Smooth muscle cell (in vitro differentiated cells): ENCODE results near the gene TIAM2. TPM values are rescaled to one million over a fixed set of nuclear protein-coding genes. Genes with fewer than 3 reads are reported as not detected.
"Not testable (repeated sequence)": the region's sequence is repeated elsewhere in the genome, so short reads cannot be mapped to it uniquely, and the experiment has no call there.

Experiments used
- DNase-seq: peaks from one replicate; lab custom pipeline; 2025; ENCODE audit not compliant: unreplicated experiment; lab: John Stamatoyannopoulos, UW
- H2AFZ ChIP-seq: fragments of 200-600 bp; sonication (generic); 2 replicates; pipeline ENCODE4 v1.6.0; 2016; ENCODE audit warnings: antibody characterized with exemption, low read depth, mild to moderate bottlenecking
- H3F3A ChIP-seq: fragments of 200-600 bp; sonication (generic); 2 replicates; pipeline ENCODE4 v1.6.0; 2017; ENCODE audit warnings: antibody characterized with exemption, low read depth
- H3K27ac ChIP-seq: fragments of 200-600 bp; sonication (generic); 2 replicates; pipeline ENCODE4 v1.5.1; 2016; ENCODE audit warnings: low read depth, mild to moderate bottlenecking
- H3K27me3 ChIP-seq: fragments of 200-600 bp; sonication (generic); 2 replicates; pipeline ENCODE4 v1.6.1; 2016; ENCODE audit warnings: low read depth, mild to moderate bottlenecking
- H3K36me3 ChIP-seq: fragments of 200-600 bp; sonication (generic); 2 replicates; pipeline ENCODE4 v1.5.1; 2016; ENCODE audit warnings: low read depth
- H3K4me1 ChIP-seq: fragments of 200-600 bp; sonication (generic); 2 replicates; pipeline ENCODE4 v1.5.1; 2016; ENCODE audit warnings: low read depth
- H3K4me2 ChIP-seq: fragments of 200-600 bp; sonication (generic); 2 replicates; pipeline ENCODE4 v1.6.0; 2016; ENCODE audit warnings: mild to moderate bottlenecking
- H3K4me3 ChIP-seq: fragments of 200-600 bp; sonication (generic); 2 replicates; pipeline ENCODE4 v1.5.1; 2016; ENCODE audit warnings: mild to moderate bottlenecking
- H3K79me2 ChIP-seq: fragments of 200-600 bp; sonication (generic); 2 replicates; pipeline ENCODE4 v1.6.0; 2016; ENCODE audit warnings: low read depth, mild to moderate bottlenecking
- H3K9ac ChIP-seq: fragments of 200-600 bp; sonication (generic); 2 replicates; pipeline ENCODE4 v1.6.0; 2016; ENCODE audit warnings: low read depth
- H3K9me3 ChIP-seq: fragments of 200-600 bp; sonication (generic); replicated peaks from 2 replicates; pipeline ENCODE4 v1.5.1; 2016; ENCODE audit warnings: low read depth
- H4K20me1 ChIP-seq: fragments of 200-600 bp; sonication (generic); 2 replicates; pipeline ENCODE4 v1.6.0; 2016; ENCODE audit warnings: low read depth
- WGBS: methylation state at CpG from one replicate; pipeline ENCODE4 v1.1.7; 2016; ENCODE audit warnings: low lambda C conversion rate; 5-methylcytosine and 5-hydroxymethylcytosine counted together
- polyA plus RNA-seq: library from polyadenylated mRNA; unstranded; fragments of >200 nt; fragmentation: Nextera tagmentation; extraction: Ambion mirVana; gene quantifications from 2 replicates; pipeline ENCODE4 v1.2.1, GENCODE V29; 2016
- total RNA-seq: library from RNA; depleted of rRNA; stranded (reverse); fragments of >200 nt; gene quantifications from 2 replicates; pipeline ENCODE4 v1.2.3, GENCODE V29; 2014
- TF ChIP-seq, protein P1 (sequence below): fragments of 200-600 bp; sonication (generic); IDR thresholded peaks from 2 replicates; pipeline ENCODE4 v1.5.1; 2017; ENCODE audit warnings: borderline replicate concordance, mild to moderate bottlenecking, antibody characterized with exemption; ENCODE audit not compliant: insufficient read depth, poor library complexity, severe bottlenecking

The TIAM2 gene
- total and polyA plus RNA-seq, 2 experiments from 2014 or later: 13.1 to 24.9 TPM

DNA sequence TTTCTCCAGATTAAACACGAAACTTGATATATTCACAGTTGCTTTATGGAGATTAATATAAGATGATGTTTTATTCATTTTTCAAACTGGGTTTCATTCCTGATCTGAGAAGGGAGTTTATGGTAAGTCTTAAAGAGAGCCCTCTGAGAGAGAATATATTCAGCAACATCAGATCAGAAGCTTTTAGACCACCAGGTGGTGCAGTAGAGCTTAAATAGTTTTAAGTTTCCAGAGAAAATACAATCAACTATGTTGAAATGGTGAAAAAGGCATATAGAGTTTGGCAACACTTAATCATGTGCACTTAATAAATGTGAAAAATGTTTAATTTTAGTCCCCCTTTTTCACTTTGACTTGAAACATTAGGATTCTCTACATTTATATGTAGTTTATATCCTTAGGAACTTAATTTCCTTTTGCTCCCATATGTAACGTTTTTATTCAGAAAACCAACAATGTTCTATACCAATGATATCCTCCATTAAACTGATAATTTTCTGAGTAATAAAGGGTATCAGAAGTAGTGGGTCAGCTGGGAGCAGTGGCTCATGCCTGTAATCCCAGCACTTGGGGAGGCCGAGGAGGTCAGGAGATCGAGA lies 182.3 kb downstream of the TIAM2 start:
- Histone ChIP-seq H2AFZ (no peak overlapping the region), H3K4me3 (no peak overlapping the region), H3F3A (no peaks in the 10 kb centered on the region), H3K27me3 (no peaks in the 10 kb centered on the region), H3K36me3 (no peaks in the 10 kb centered on the region), H3K9me3 (no peaks in the 10 kb centered on the region), H3K4me1 (no peaks in the 10 kb centered on the region), H3K4me2 (no peak overlapping the region), H3K27ac (no peak overlapping the region), H3K9ac (no peak overlapping the region), H3K79me2 (no peaks in the 10 kb centered on the region), H4K20me1 (no peaks in the 10 kb centered on the region)
- no peak for DNase-seq
- WGBS: 71% methylated on average over 4 of the region's 4 CpGs
- TF ChIP-seq, protein P1, sequence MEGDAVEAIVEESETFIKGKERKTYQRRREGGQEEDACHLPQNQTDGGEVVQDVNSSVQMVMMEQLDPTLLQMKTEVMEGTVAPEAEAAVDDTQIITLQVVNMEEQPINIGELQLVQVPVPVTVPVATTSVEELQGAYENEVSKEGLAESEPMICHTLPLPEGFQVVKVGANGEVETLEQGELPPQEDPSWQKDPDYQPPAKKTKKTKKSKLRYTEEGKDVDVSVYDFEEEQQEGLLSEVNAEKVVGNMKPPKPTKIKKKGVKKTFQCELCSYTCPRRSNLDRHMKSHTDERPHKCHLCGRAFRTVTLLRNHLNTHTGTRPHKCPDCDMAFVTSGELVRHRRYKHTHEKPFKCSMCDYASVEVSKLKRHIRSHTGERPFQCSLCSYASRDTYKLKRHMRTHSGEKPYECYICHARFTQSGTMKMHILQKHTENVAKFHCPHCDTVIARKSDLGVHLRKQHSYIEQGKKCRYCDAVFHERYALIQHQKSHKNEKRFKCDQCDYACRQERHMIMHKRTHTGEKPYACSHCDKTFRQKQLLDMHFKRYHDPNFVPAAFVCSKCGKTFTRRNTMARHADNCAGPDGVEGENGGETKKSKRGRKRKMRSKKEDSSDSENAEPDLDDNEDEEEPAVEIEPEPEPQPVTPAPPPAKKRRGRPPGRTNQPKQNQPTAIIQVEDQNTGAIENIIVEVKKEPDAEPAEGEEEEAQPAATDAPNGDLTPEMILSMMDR: peak; percentile 78

DNA sequence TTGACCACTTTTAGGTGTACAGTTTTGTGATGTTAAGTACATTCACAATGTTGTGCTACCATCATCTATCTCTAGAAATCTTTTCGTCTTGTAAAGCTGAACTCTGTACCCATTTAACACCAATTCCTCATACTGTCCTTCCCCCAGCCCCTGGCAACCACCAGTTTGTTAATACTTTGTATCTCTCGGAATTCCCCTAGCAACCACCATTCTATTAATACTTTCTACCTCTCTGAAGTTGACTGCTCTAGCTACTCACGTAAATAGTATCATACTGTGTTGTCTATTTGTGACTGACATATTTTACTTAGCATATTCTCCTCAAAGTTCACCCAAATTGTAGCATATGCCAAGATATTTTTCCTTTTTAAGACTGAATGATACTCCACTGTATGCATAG lies 186.4 kb downstream of the TIAM2 start:
- Histone ChIP-seq H3K4me3 (no peak overlapping the region), H3K4me1 (peaks cover 10% of the 10 kb centered on the region), H3K4me2 (no peak overlapping the region), H3F3A (no peaks in the 10 kb centered on the region), H3K27me3 (no peaks in the 10 kb centered on the region), H4K20me1 (no peaks in the 10 kb centered on the region), H3K9ac (no peak overlapping the region), H3K79me2 (no peaks in the 10 kb centered on the region), H2AFZ (no peak overlapping the region), H3K36me3 (no peaks in the 10 kb centered on the region), H3K27ac (no peak overlapping the region), H3K9me3 (no peaks in the 10 kb centered on the region)
- no peak for DNase-seq
- 88% methylated on average over 3 of the region's 3 CpGs for WGBS
- TF ChIP-seq, protein P1: no peak

DNA sequence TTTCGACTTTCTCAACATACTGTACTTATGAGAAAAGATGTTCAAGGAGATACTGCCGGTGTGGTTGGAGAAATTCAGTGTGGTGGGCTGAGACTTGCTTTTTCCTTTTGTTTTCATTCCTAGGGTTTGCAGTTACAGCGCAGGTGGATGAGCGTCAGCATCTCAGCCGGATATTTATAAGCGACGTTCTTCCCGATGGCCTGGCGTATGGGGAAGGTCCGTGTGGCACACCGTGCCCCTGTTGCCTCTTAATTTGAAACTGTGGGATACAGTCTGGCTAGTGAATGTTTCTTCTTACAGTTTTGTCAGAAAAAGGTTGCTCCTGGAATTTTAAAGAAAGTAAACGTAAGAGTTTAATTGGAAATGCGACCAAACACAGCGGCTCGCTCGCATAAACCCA lies 187.0 kb downstream of the TIAM2 start:
- Histone ChIP-seq H2AFZ (no peak overlapping the region), H3K27ac (no peak overlapping the region), H3K4me1 (peaks cover 10% of the 10 kb centered on the region), H3K4me3 (no peak overlapping the region), H4K20me1 (no peaks in the 10 kb centered on the region), H3K27me3 (no peaks in the 10 kb centered on the region), H3F3A (no peaks in the 10 kb centered on the region), H3K4me2 (no peak overlapping the region), H3K9ac (no peak overlapping the region), H3K9me3 (no peaks in the 10 kb centered on the region), H3K79me2 (no peaks in the 10 kb centered on the region), H3K36me3 (no peaks in the 10 kb centered on the region)
- WGBS: 85% methylated on average over 16 of the region's 16 CpGs
- no peak for DNase-seq
- TF ChIP-seq, protein P1: no peak

DNA sequence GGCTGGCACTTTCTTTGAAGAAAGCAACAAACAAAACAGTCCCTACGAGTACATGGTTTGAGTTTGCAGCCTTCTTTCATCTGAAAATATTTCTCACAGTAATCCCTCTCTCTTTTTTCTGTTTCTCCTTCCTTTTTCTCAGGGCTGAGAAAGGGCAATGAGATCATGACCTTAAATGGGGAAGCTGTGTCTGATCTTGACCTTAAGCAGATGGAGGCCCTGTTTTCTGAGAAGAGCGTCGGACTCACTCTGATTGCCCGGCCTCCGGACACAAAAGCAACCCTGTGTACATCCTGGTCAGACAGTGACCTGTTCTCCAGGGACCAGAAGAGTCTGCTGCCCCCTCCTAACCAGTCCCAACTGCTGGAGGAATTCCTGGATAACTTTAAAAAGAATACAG lies 188.0 kb downstream of the TIAM2 start:
- Histone ChIP-seq H3F3A (peaks cover 6% of the 10 kb centered on the region), H3K79me2 (no peaks in the 10 kb centered on the region), H3K4me1 (peaks cover 14% of the 10 kb centered on the region), H3K27ac (peak overlapping the region; percentile 50), H2AFZ (no peak overlapping the region), H3K4me2 (no peak overlapping the region), H3K27me3 (no peaks in the 10 kb centered on the region), H3K9me3 (no peaks in the 10 kb centered on the region), H3K9ac (no peak overlapping the region), H3K4me3 (no peak overlapping the region), H3K36me3 (no peaks in the 10 kb centered on the region), H4K20me1 (no peaks in the 10 kb centered on the region)
- TF ChIP-seq, protein P1: no peak
- WGBS: 55% methylated on average over 5 of the region's 5 CpGs
- no peak for DNase-seq

DNA sequence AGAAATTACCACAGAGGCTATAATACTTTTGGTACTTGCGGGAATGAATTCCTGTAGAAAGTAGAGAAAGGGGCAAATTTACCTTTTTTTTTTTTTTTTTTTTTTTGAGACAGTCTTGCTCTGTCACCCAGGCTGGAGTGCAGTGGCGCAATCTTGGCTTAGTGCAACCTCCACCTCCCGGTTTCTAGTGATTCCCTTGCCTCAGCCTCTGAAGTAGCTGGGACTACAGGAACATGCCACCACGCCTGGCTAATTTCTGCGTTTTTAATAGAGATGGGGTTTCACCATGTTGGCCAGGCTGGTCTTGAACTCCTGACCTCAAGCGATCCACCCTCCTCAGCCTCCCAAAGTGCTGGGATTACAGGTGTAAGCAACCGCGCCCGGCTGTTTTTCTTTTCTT lies 189.9 kb downstream of the TIAM2 start:
- not testable (repeated sequence) for DNase-seq, H3K79me2 ChIP-seq, H2AFZ ChIP-seq, H3K4me2 ChIP-seq, H4K20me1 ChIP-seq, H3K4me3 ChIP-seq, H3K27me3 ChIP-seq, H3K9me3 ChIP-seq, H3K36me3 ChIP-seq
- peak overlapping the region; percentile 87 for H3K27ac ChIP-seq
- peaks cover 29% of the 10 kb centered on the region for H3K4me1 ChIP-seq
- H3K9ac ChIP-seq: peak overlapping the region; percentile 25
- peaks cover 13% of the 10 kb centered on the region for H3F3A ChIP-seq
- WGBS: 88% methylated on average over 9 of the region's 9 CpGs
